K562 (cell line): Measurements from ENCODE around the gene SH3PXD2B. TPM values are rescaled to one million over a fixed set of nuclear protein-coding genes. Genes with fewer than 3 reads are reported as not detected.

Experiments used
- KLF16 ChIP-seq: IDR thresholded peaks from 2 replicates; pipeline ENCODE4 v1.6.1; 2016; ENCODE audit warnings: antibody characterized with exemption
- MXI1 ChIP-seq: IDR thresholded peaks from 2 replicates; pipeline ENCODE4 v1.6.1; 2011; ENCODE audit warnings: low read depth, mild to moderate bottlenecking, improper control_type of control experiment, low read length
- RAD21 ChIP-seq, 2 experiments: fragments of 250-450 bp in 1 of 2; fragments of 450-650 bp in 1 of 2; sonication (Bioruptor Pico) in 1 of 2; formaldehyde crosslinking in 1 of 2; IDR thresholded peaks in 1 of 2; conservative IDR thresholded peaks in 1 of 2; 2 replicates each; pipeline versions ENCODE4 v1.4.0 to v1.8.0; 2020 to 2022; ENCODE audit warnings: mild to moderate bottlenecking in 2 of 2, moderate library complexity in 1 of 2
- SIX5 ChIP-seq, 2 experiments: IDR thresholded peaks; 2 replicates each; pipeline ENCODE4 v1.6.1; 2011; ENCODE audit warnings: low read length in 2 of 2, borderline replicate concordance in 1 of 2, low read depth in 1 of 2, mild to moderate bottlenecking in 1 of 2, moderate library complexity in 1 of 2; ENCODE audit not compliant: insufficient read depth in 1 of 2
- TRIM28 ChIP-seq: fragments of 450-650 bp; IDR thresholded peaks from 2 replicates; pipeline ENCODE4 v1.6.1; 2017
- ZNF253 ChIP-seq: fragments of 250-450 bp; sonication (Bioruptor Pico); conservative IDR thresholded peaks from 2 replicates; pipeline ENCODE4 v1.6.1; 2021; ENCODE audit warnings: mild to moderate bottlenecking
- ZNF347 ChIP-seq: fragments of 450-650 bp; formaldehyde crosslinking; IDR thresholded peaks from 2 replicates; pipeline ENCODE4 v1.4.0; 2020; ENCODE audit warnings: low read depth, mild to moderate bottlenecking, moderate library complexity
- polyA plus RNA-seq, 8 experiments: library from polyadenylated mRNA; depleted of rRNA in 4 of 8; stranded (reverse) in 5 of 8; unstranded in 3 of 8; fragments of >200 nt; fragmentation: Nextera tagmentation in 2 of 8; fragmentation: Illumina TruSeq in 1 of 8; extraction: Ambion mirVana in 2 of 8; extraction: Trizol in 1 of 8; gene quantifications; 2 replicates each; pipeline versions ENCODE4 v1.2.1 to v1.2.3, GENCODE V29; 2011 to 2014; ENCODE audit warnings: inconsistent platforms in 1 of 8, missing spikeins in 1 of 8
- total RNA-seq, 7 experiments: library from RNA; depleted of rRNA in 6 of 7; stranded (reverse); fragments of >200 nt in 6 of 7; fragmentation: Illumina TruSeq in 2 of 7; extraction: Trizol in 2 of 7; gene quantifications; 2 replicates each; pipeline versions ENCODE4 v1.2.1 to v1.2.3, GENCODE V29; 2011 to 2021; ENCODE audit warnings: low replicate concordance in 1 of 7
- TF ChIP-seq, protein P1 (sequence below), 2 experiments: fragments of 450-650 bp; formaldehyde crosslinking in 1 of 2; IDR thresholded peaks; 2 replicates each; pipeline versions ENCODE4 v1.4.0 to v1.6.1; 2014 to 2020; ENCODE audit warnings: mild to moderate bottlenecking in 2 of 2, borderline replicate concordance in 1 of 2, low read depth in 1 of 2
- TF ChIP-seq, protein P2 (sequence below): sonication (generic); formaldehyde crosslinking; IDR thresholded peaks from 2 replicates; pipeline ENCODE4 v1.8.0; 2022; ENCODE audit warnings: mild to moderate bottlenecking, missing genetic modification reagents
- TF ChIP-seq, protein P3 (sequence below): IDR thresholded peaks from 3 replicates; pipeline ENCODE4 v1.6.1; 2011; ENCODE audit warnings: borderline replicate concordance, mild to moderate bottlenecking, moderate library complexity; ENCODE audit not compliant: insufficient read length; ENCODE audit errors: extremely low read depth
- TF ChIP-seq, protein P4 (sequence below): sonication (generic); formaldehyde crosslinking; IDR thresholded peaks from 2 replicates; pipeline ENCODE4 v1.8.0; 2022; ENCODE audit warnings: missing genetic modification reagents, mild to moderate bottlenecking, moderate library complexity, borderline replicate concordance

Gene SH3PXD2B
- total and polyA plus RNA-seq, 9 of the 15 experiments (the other 6 are each of a cell fraction or from before 2014, with no cell fraction given) = 0.04 to 0.66 (median 0.19) TPM

DNA sequence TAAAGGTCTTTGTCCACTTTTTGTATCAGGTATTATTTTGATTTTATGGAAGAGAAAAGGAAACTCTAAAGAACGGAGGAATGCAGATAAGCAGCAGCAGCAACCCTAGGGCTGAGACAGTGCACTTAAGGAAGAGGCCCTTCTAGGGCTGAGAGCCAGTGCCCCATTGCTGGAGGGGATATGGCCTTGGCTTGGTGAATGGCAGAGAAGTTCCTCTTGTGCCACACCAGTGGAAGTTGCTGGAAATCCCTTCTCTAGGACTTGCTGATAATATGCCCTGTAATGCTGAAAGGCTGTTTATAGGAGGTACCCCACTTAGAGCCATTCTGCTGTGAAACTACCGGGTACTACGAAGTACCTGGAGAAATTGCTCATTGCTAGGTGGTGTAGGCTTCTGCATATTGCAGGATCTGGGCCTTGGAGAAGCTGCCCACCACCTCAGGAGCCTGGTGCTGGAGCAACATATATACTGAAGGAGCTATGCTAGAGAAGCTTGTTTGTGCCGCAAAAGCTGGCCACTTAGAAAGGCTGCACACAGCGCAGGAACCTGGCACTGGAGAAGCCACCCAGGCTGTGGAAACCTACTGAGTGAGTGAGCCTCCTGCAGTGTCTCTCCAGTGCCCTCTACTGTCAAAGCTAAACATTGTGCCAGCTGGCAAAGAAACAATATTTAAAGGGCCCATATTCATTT, 161.1 kb downstream of the SH3PXD2B start (continued):
- TF ChIP-seq, protein P1, sequence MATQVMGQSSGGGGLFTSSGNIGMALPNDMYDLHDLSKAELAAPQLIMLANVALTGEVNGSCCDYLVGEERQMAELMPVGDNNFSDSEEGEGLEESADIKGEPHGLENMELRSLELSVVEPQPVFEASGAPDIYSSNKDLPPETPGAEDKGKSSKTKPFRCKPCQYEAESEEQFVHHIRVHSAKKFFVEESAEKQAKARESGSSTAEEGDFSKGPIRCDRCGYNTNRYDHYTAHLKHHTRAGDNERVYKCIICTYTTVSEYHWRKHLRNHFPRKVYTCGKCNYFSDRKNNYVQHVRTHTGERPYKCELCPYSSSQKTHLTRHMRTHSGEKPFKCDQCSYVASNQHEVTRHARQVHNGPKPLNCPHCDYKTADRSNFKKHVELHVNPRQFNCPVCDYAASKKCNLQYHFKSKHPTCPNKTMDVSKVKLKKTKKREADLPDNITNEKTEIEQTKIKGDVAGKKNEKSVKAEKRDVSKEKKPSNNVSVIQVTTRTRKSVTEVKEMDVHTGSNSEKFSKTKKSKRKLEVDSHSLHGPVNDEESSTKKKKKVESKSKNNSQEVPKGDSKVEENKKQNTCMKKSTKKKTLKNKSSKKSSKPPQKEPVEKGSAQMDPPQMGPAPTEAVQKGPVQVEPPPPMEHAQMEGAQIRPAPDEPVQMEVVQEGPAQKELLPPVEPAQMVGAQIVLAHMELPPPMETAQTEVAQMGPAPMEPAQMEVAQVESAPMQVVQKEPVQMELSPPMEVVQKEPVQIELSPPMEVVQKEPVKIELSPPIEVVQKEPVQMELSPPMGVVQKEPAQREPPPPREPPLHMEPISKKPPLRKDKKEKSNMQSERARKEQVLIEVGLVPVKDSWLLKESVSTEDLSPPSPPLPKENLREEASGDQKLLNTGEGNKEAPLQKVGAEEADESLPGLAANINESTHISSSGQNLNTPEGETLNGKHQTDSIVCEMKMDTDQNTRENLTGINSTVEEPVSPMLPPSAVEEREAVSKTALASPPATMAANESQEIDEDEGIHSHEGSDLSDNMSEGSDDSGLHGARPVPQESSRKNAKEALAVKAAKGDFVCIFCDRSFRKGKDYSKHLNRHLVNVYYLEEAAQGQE (IDR thresholded peaks at IDR 0.05; ENCODE audit: borderline replicate concordance) = peak; percentile 50; the same call in 1 of the 2 replicates
- TF ChIP-seq, protein P1 (CRISPR knock-in tag; IDR thresholded peaks at IDR 0.05; ENCODE audit: low read depth) = no peak
- TF ChIP-seq ZNF347 (CRISPR knock-in tag) (no peak), RAD21 (CRISPR knock-in tag; conservative IDR thresholded peaks at IDR 0.05 in 1 of 2, IDR thresholded peaks at IDR 0.05 in 1 of 2) (peak; percentile 71 to 81), ZNF253 (CRISPR knock-in tag) (no peak), MXI1 (no peak), TRIM28 (no peak), SIX5 (IDR thresholded peaks at IDR 0.05; ENCODE audit: borderline replicate concordance in 1 of 2, insufficient read depth in 1 of 2, low read depth in 1 of 2, low read length in 2 of 2) (no peak), KLF16 (0 out of 2 replicates have a peak, but pooled peaks have one; percentile 42)
- TF ChIP-seq, protein P2, sequence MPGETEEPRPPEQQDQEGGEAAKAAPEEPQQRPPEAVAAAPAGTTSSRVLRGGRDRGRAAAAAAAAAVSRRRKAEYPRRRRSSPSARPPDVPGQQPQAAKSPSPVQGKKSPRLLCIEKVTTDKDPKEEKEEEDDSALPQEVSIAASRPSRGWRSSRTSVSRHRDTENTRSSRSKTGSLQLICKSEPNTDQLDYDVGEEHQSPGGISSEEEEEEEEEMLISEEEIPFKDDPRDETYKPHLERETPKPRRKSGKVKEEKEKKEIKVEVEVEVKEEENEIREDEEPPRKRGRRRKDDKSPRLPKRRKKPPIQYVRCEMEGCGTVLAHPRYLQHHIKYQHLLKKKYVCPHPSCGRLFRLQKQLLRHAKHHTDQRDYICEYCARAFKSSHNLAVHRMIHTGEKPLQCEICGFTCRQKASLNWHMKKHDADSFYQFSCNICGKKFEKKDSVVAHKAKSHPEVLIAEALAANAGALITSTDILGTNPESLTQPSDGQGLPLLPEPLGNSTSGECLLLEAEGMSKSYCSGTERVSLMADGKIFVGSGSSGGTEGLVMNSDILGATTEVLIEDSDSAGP = 0 out of 2 replicates have a peak, but pooled peaks have one; percentile 67
- TF ChIP-seq, protein P3, sequence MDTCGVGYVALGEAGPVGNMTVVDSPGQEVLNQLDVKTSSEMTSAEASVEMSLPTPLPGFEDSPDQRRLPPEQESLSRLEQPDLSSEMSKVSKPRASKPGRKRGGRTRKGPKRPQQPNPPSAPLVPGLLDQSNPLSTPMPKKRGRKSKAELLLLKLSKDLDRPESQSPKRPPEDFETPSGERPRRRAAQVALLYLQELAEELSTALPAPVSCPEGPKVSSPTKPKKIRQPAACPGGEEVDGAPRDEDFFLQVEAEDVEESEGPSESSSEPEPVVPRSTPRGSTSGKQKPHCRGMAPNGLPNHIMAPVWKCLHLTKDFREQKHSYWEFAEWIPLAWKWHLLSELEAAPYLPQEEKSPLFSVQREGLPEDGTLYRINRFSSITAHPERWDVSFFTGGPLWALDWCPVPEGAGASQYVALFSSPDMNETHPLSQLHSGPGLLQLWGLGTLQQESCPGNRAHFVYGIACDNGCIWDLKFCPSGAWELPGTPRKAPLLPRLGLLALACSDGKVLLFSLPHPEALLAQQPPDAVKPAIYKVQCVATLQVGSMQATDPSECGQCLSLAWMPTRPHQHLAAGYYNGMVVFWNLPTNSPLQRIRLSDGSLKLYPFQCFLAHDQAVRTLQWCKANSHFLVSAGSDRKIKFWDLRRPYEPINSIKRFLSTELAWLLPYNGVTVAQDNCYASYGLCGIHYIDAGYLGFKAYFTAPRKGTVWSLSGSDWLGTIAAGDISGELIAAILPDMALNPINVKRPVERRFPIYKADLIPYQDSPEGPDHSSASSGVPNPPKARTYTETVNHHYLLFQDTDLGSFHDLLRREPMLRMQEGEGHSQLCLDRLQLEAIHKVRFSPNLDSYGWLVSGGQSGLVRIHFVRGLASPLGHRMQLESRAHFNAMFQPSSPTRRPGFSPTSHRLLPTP = no peak
- TF ChIP-seq, protein P4, sequence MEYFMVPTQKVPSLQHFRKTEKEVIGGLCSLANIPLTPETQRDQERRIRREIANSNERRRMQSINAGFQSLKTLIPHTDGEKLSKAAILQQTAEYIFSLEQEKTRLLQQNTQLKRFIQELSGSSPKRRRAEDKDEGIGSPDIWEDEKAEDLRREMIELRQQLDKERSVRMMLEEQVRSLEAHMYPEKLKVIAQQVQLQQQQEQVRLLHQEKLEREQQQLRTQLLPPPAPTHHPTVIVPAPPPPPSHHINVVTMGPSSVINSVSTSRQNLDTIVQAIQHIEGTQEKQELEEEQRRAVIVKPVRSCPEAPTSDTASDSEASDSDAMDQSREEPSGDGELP (CRISPR knock-in tag) = peak; percentile 26; the same call in 1 of the 2 replicates
